H1 (cell line): ENCODE data around the gene PAK1IP1. TPM values are rescaled to one million over a fixed set of nuclear protein-coding genes. Genes with fewer than 3 reads are reported as not detected.

ENCODE experiments used
- CHD1 ChIP-seq: IDR thresholded peaks from 2 replicates; pipeline ENCODE4 v1.6.1; 2012; ENCODE audit warnings: low read depth, low read length, improper control_type of control experiment
- E2F6 ChIP-seq: IDR thresholded peaks from 2 replicates; pipeline ENCODE4 v1.6.1; 2012; ENCODE audit warnings: inconsistent platforms
- JUND ChIP-seq: IDR thresholded peaks from 2 replicates; pipeline ENCODE4 v1.6.1; 2011; ENCODE audit warnings: mild to moderate bottlenecking, improper control_type of control experiment, low read length
- KDM5A ChIP-seq: fragments of 200-600 bp; IDR thresholded peaks from 2 replicates; pipeline ENCODE4 v1.7.1; 2012; ENCODE audit warnings: mild to moderate bottlenecking, low read length, inconsistent platforms, mixed read lengths
- SP2 ChIP-seq: IDR thresholded peaks from 2 replicates; pipeline ENCODE4 v1.6.1; 2012; ENCODE audit warnings: mild to moderate bottlenecking, low read length, inconsistent platforms
- SUZ12 ChIP-seq: fragments of 200-600 bp; sonication (generic); IDR thresholded peaks from 2 replicates; pipeline ENCODE4 v1.6.1; 2012; ENCODE audit warnings: mild to moderate bottlenecking, inconsistent platforms, low read length, moderate library complexity, mixed read lengths
- polyA plus RNA-seq, 7 experiments: library from polyadenylated mRNA; depleted of rRNA in 3 of 7; stranded (reverse) in 5 of 7; unstranded in 2 of 7; fragments of >200 nt in 5 of 7; fragments of 200-250 nt in 2 of 7; gene quantifications; 1 replicate in 5 of 7; 2 replicates in 1 of 7; 4 replicates in 1 of 7; pipeline versions ENCODE4 v1.2.1 to v1.2.3, GENCODE V29; 2011 to 2013; ENCODE audit warnings: missing spikeins in 2 of 7, mixed read lengths in 2 of 7
- total RNA-seq: library from RNA; stranded (reverse); fragmentation: NEBNext Ultra II Directional; extraction: Animal tissue kit (Norgen Biotek cat#: 25700); gene quantifications from 2 replicates; pipeline ENCODE4 v1.2.1, GENCODE V29; 2021

Gene PAK1IP1
- total and polyA plus RNA-seq, 2 of the 8 experiments (the other 6 are each of a cell fraction or from before 2014, with no cell fraction given), result 19.7 to 43.6 TPM

GRCh38 chr6:10725044-10725443, 30.3 kb downstream of the PAK1IP1 start (continued):
- TF ChIP-seq JUND (no peak), CHD1 (no peak), SP2 (no peak), KDM5A (no peak), SUZ12 (no peak), E2F6 (no peak)
